ENCODE measurements around the gene CDH4. TPM values are rescaled to one million over a fixed set of nuclear protein-coding genes. Genes with fewer than 3 reads are reported as not detected.

The CDH4 gene
- total and polyA plus RNA-seq, 2 of the 13 experiments (the other 11 are each of a cell fraction or from before 2014, with no cell fraction given) = not detected

DNA sequence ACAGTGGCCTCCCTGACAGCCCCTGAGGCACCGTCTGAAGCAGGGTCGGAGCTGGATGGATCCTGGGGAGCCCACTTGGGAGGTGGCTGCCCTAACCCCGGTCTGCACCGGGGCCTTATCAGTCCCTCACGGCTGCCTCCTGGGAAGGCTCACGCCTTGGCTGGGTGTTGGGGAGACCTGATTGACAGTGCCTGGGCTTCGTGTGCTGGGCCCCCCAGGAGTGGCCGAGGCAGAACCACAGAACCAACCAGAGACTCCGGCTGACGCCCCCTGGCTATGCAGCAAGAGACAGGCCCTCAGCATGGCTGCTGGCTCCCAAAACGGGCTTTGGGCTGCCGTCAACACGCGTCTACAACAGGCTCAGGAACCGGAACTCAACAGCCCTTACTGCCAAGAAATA, 594.0 kb downstream of the CDH4 start:
- Histone ChIP-seq H3K27me3 (ENCODE audit: control insufficient read depth in 1 of 2, insufficient read depth in 2 of 2, low read length in 2 of 2) (peaks cover 14 to 78% of the 10 kb centered on the region in 2 experiments; a peak in 4 of 5 replicates), H2AFZ (ENCODE audit: low read length) (no peak overlapping the region), H3K4me2 (ENCODE audit: low read depth, low read length) (no peak overlapping the region), H4K20me1 (ENCODE audit: insufficient read depth, low read length) (no peaks in the 10 kb centered on the region), H3K4me3 (replicated peaks in 1 of 3; ENCODE audit: insufficient read depth in 1 of 3, low read depth in 2 of 3, low read length in 3 of 3) (no peak overlapping the region), H3K9ac (ENCODE audit: insufficient read depth, low read depth, low read length) (no peak overlapping the region), H3K9me3 (ENCODE audit: low read length) (0 out of 2 replicates have a peak, but pooled peaks cover 6% of the 10 kb centered on the region), H3K36me3 (replicated peaks in 1 of 2; ENCODE audit: control insufficient read depth in 1 of 2, insufficient read depth in 2 of 2, low read length in 2 of 2) (no peaks in the 10 kb centered on the region), H3K4me1 (ENCODE audit: insufficient read depth, low read length) (no peaks in the 10 kb centered on the region), H3K79me2 (ENCODE audit: insufficient read depth, low read length) (no peaks in the 10 kb centered on the region), H3K27ac (ENCODE audit: extremely low read length, insufficient read depth, low read length) (no peak overlapping the region)
- no peak for FAIRE-seq
- DNase-seq (ENCODE audit: low spot score) = no peak
- ChIA-PET CTCF (ENCODE audit: low intra/inter-chr PET ratio, low total read pairs) (no interaction called here), POLR2A (no interaction called here)
- no peak for ATAC-seq
- TF ChIP-seq ZNF335 (CRISPR knock-in tag; IDR thresholded peaks at IDR 0.05) (no peak), TARDBP (CRISPR knock-in tag; IDR thresholded peaks at IDR 0.05) (no peak), SMARCE1 (IDR thresholded peaks at IDR 0.05; ENCODE audit: borderline replicate concordance) (no peak), REXO4 (CRISPR knock-in tag; IDR thresholded peaks at IDR 0.05; ENCODE audit: borderline replicate concordance) (no peak), STAG1 (CRISPR knock-in tag; IDR thresholded peaks at IDR 0.05) (no peak), NCOA1 (CRISPR knock-in tag; IDR thresholded peaks at IDR 0.05) (no peak), KDM6A (CRISPR knock-in tag; IDR thresholded peaks at IDR 0.05; ENCODE audit: low read depth) (no peak), ZNF816 (CRISPR knock-in tag; IDR thresholded peaks at IDR 0.05; ENCODE audit: borderline replicate concordance) (no peak), HOXA9 (CRISPR knock-in tag; IDR thresholded peaks at IDR 0.05; ENCODE audit: borderline replicate concordance) (no peak), SSRP1 (CRISPR knock-in tag; IDR thresholded peaks at IDR 0.05) (no peak), GATAD1 (CRISPR knock-in tag; IDR thresholded peaks at IDR 0.05) (no peak), ZNF282 (IDR thresholded peaks at IDR 0.05; ENCODE audit: partially characterized antibody) (no peak), RORA (CRISPR knock-in tag; IDR thresholded peaks at IDR 0.05) (no peak), CEBPB (IDR thresholded peaks at IDR 0.05; ENCODE audit: borderline replicate concordance, low read depth, low read length) (no peak), GTF2F1 (IDR thresholded peaks at IDR 0.05; ENCODE audit: low read length) (no peak), TAF15 (IDR thresholded peaks at IDR 0.05; ENCODE audit: low read depth, low read length, poor library complexity, severe bottlenecking) (no peak), TP53 (CRISPR knock-in tag; conservative IDR thresholded peaks at IDR 0.05) (no peak)
- TF ChIP-seq, protein P1, sequence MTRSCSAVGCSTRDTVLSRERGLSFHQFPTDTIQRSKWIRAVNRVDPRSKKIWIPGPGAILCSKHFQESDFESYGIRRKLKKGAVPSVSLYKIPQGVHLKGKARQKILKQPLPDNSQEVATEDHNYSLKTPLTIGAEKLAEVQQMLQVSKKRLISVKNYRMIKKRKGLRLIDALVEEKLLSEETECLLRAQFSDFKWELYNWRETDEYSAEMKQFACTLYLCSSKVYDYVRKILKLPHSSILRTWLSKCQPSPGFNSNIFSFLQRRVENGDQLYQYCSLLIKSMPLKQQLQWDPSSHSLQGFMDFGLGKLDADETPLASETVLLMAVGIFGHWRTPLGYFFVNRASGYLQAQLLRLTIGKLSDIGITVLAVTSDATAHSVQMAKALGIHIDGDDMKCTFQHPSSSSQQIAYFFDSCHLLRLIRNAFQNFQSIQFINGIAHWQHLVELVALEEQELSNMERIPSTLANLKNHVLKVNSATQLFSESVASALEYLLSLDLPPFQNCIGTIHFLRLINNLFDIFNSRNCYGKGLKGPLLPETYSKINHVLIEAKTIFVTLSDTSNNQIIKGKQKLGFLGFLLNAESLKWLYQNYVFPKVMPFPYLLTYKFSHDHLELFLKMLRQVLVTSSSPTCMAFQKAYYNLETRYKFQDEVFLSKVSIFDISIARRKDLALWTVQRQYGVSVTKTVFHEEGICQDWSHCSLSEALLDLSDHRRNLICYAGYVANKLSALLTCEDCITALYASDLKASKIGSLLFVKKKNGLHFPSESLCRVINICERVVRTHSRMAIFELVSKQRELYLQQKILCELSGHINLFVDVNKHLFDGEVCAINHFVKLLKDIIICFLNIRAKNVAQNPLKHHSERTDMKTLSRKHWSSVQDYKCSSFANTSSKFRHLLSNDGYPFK (CRISPR knock-in tag; IDR thresholded peaks at IDR 0.05; ENCODE audit: borderline replicate concordance) = no peak
- TF ChIP-seq, protein P2, sequence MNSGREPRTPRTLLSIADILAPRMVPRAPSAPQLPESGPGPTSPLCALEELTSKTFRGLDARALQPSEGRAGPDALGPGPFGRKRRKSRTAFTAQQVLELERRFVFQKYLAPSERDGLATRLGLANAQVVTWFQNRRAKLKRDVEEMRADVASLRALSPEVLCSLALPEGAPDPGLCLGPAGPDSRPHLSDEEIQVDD (CRISPR knock-in tag; IDR thresholded peaks at IDR 0.05; ENCODE audit: borderline replicate concordance) = no peak
- TF ChIP-seq, protein P3, sequence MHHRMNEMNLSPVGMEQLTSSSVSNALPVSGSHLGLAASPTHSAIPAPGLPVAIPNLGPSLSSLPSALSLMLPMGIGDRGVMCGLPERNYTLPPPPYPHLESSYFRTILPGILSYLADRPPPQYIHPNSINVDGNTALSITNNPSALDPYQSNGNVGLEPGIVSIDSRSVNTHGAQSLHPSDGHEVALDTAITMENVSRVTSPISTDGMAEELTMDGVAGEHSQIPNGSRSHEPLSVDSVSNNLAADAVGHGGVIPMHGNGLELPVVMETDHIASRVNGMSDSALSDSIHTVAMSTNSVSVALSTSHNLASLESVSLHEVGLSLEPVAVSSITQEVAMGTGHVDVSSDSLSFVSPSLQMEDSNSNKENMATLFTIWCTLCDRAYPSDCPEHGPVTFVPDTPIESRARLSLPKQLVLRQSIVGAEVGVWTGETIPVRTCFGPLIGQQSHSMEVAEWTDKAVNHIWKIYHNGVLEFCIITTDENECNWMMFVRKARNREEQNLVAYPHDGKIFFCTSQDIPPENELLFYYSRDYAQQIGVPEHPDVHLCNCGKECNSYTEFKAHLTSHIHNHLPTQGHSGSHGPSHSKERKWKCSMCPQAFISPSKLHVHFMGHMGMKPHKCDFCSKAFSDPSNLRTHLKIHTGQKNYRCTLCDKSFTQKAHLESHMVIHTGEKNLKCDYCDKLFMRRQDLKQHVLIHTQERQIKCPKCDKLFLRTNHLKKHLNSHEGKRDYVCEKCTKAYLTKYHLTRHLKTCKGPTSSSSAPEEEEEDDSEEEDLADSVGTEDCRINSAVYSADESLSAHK (CRISPR knock-in tag; IDR thresholded peaks at IDR 0.05; ENCODE audit: borderline replicate concordance) = no peak
- 40% methylated on average over 14 of the region's 15 CpGs for WGBS (ENCODE audit: low lambda C conversion rate)
- in situ Hi-C loops (cut with HindIII; ENCODE audit: extremely low pct_ligation_motif_present, low pct_unique_long_range_greater_than_20kb) = no loop called here
- no TSS peak for BruUV-seq (replicated peaks)
- intact Hi-C loops (cut with micrococcal nuclease; ENCODE audit: unreplicated experiment) = no loop called here

Measured in HepG2 (cell line).